ENCODE results near the gene HERPUD1. TPM values are rescaled to one million over a fixed set of nuclear protein-coding genes. Genes with fewer than 3 reads are reported as not detected.
A peak's percentile ranks its signal among the peaks of the same experiment; 100 is the strongest.

Gene HERPUD1
- total and polyA plus RNA-seq, 2 of the 13 experiments (the other 11 are each of a cell fraction or from before 2014, with no cell fraction given): 96.2 to 323 TPM

DNA sequence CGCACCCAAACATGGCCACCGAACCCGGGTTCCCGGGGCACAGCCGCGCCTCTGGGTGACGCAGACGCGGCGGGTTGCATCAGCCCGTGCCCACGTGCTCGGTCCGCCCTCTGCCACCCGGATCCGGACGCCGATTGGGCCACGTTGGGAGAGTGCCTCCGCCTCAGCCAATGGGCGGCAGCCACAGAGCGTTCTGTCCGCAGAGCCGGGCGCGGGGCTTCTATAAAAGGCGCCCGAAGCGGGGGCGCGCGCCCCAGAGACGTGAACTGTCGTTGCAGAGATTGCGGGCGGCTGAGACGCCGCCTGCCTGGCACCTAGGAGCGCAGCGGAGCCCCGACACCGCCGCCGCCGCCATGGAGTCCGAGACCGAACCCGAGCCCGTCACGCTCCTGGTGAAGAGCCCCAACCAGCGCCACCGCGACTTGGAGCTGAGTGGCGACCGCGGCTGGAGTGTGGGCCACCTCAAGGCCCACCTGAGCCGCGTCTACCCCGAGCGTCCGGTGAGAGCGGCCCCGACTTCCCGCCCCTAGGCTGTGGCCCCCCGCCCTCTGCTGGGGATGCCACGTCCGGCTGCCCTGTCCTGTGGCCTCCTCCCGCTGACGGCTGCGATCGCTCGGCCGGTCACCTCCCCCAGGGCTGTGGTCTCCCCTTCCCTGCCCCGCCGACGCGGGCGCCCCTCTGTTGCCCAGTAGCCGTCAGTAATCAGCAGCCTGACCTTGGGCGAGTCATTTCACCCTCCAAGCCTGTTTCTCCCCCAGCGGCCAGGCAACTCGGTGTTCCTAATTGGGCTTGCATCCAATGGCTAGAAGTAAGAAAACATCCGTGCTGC lies at the start of gene HERPUD1 (continued):
- TF ChIP-seq, protein P1, sequence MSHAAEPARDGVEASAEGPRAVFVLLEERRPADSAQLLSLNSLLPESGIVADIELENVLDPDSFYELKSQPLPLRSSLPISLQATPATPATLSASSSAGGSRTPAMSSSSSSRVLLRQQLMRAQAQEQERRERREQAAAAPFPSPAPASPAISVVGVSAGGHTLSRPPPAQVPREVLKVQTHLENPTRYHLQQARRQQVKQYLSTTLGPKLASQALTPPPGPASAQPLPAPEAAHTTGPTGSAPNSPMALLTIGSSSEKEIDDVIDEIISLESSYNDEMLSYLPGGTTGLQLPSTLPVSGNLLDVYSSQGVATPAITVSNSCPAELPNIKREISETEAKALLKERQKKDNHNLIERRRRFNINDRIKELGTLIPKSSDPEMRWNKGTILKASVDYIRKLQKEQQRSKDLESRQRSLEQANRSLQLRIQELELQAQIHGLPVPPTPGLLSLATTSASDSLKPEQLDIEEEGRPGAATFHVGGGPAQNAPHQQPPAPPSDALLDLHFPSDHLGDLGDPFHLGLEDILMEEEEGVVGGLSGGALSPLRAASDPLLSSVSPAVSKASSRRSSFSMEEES (CRISPR knock-in tag; IDR thresholded peaks at IDR 0.05): peak; percentile 90
- TF ChIP-seq, protein P2, sequence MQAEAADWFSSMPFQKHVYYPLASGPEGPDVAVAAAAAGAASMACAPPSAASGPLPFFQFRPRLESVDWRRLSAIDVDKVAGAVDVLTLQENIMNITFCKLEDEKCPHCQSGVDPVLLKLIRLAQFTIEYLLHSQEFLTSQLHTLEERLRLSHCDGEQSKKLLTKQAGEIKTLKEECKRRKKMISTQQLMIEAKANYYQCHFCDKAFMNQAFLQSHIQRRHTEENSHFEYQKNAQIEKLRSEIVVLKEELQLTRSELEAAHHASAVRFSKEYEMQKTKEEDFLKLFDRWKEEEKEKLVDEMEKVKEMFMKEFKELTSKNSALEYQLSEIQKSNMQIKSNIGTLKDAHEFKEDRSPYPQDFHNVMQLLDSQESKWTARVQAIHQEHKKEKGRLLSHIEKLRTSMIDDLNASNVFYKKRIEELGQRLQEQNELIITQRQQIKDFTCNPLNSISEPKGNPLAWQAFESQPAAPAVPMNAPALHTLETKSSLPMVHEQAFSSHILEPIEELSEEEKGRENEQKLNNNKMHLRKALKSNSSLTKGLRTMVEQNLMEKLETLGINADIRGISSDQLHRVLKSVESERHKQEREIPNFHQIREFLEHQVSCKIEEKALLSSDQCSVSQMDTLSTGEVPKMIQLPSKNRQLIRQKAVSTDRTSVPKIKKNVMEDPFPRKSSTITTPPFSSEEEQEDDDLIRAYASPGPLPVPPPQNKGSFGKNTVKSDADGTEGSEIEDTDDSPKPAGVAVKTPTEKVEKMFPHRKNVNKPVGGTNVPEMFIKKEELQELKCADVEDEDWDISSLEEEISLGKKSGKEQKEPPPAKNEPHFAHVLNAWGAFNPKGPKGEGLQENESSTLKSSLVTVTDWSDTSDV (CRISPR knock-in tag; IDR thresholded peaks at IDR 0.05): peak; percentile 81; the same call in 1 of the 2 replicates
- TF ChIP-seq SRY (CRISPR knock-in tag; IDR thresholded peaks at IDR 0.05) (no peak; the same call in none of the 2 replicates), RBM22 (optimal IDR thresholded peaks at IDR 0.05; ENCODE audit: low read length) (no peak), CHCHD3 (CRISPR knock-in tag; IDR thresholded peaks at IDR 0.05) (peak; percentile 82; the same call in 1 of the 2 replicates), ZFP37 (CRISPR knock-in tag; IDR thresholded peaks at IDR 0.05; ENCODE audit: borderline replicate concordance) (no peak), ZFP62 (CRISPR knock-in tag; IDR thresholded peaks at IDR 0.05) (no peak), ZNF550 (CRISPR knock-in tag; IDR thresholded peaks at IDR 0.05; ENCODE audit: borderline replicate concordance) (peak; percentile 85; the same call in 1 of the 2 replicates), RFX5 (IDR thresholded peaks at IDR 0.05; ENCODE audit: low read depth, low read length) (peak; percentile 15; the same call in 1 of the 2 replicates), ZNF431 (CRISPR knock-in tag; IDR thresholded peaks at IDR 0.05; ENCODE audit: borderline replicate concordance, low read depth) (peak; percentile 80), ZIK1 (CRISPR knock-in tag; IDR thresholded peaks at IDR 0.05; ENCODE audit: borderline replicate concordance, low read depth) (peak; percentile 94), ZNF496 (CRISPR knock-in tag; IDR thresholded peaks at IDR 0.05; ENCODE audit: insufficient replicate concordance) (no peak), ZSCAN12 (CRISPR knock-in tag; IDR thresholded peaks at IDR 0.05) (peak; percentile 93), PHF20 (CRISPR knock-in tag; IDR thresholded peaks at IDR 0.05) (peak; percentile 82), YEATS2 (CRISPR knock-in tag; IDR thresholded peaks at IDR 0.05; ENCODE audit: borderline replicate concordance) (peak; percentile 88; the same call in 1 of the 2 replicates), ELF3 (CRISPR knock-in tag; IDR thresholded peaks at IDR 0.05) (peak; percentile 88), ZFP41 (CRISPR knock-in tag; IDR thresholded peaks at IDR 0.05; ENCODE audit: borderline replicate concordance) (peak; percentile 15; the same call in 1 of the 2 replicates), TBP (CRISPR knock-in tag; IDR thresholded peaks at IDR 0.05) (no peak), IRX3 (CRISPR knock-in tag; IDR thresholded peaks at IDR 0.05; ENCODE audit: borderline replicate concordance, low read depth) (peak; percentile 85; the same call in 1 of the 2 replicates), CAMTA2 (CRISPR knock-in tag; IDR thresholded peaks at IDR 0.05; ENCODE audit: borderline replicate concordance) (peak; percentile 93; the same call in 1 of the 2 replicates), RAD21 (CRISPR knock-in tag; IDR thresholded peaks at IDR 0.05) (peak; percentile 81)
- TF ChIP-seq, protein P3, sequence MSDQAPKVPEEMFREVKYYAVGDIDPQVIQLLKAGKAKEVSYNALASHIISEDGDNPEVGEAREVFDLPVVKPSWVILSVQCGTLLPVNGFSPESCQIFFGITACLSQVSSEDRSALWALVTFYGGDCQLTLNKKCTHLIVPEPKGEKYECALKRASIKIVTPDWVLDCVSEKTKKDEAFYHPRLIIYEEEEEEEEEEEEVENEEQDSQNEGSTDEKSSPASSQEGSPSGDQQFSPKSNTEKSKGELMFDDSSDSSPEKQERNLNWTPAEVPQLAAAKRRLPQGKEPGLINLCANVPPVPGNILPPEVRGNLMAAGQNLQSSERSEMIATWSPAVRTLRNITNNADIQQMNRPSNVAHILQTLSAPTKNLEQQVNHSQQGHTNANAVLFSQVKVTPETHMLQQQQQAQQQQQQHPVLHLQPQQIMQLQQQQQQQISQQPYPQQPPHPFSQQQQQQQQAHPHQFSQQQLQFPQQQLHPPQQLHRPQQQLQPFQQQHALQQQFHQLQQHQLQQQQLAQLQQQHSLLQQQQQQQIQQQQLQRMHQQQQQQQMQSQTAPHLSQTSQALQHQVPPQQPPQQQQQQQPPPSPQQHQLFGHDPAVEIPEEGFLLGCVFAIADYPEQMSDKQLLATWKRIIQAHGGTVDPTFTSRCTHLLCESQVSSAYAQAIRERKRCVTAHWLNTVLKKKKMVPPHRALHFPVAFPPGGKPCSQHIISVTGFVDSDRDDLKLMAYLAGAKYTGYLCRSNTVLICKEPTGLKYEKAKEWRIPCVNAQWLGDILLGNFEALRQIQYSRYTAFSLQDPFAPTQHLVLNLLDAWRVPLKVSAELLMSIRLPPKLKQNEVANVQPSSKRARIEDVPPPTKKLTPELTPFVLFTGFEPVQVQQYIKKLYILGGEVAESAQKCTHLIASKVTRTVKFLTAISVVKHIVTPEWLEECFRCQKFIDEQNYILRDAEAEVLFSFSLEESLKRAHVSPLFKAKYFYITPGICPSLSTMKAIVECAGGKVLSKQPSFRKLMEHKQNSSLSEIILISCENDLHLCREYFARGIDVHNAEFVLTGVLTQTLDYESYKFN (CRISPR knock-in tag; conservative IDR thresholded peaks at IDR 0.05): peak; percentile 64
